Calu3 (cell line): Measurements from ENCODE around the gene DBP. TPM values are rescaled to one million over a fixed set of nuclear protein-coding genes. Genes with fewer than 3 reads are reported as not detected.

Experiments
- BruUV-seq: library from RNA; stranded (reverse); fragments of 400-500 nt; replicated peaks from 2 replicates; lab custom pipeline; 2021; lab: Mats Ljungman, UMichigan
- CTCF ChIA-PET: fragments of 300-600 bp; sonication (Branson Sonifier 250); formaldehyde crosslinking; loops from one replicate; lab custom pipeline; 2022; ENCODE audit warnings: antibody characterized with exemption; lab: Charles Lee
- DNase-seq: peaks from one replicate; pipeline ENCODE4 v3.0.0; 2022
- H3K27ac Mint-ChIP-seq: one replicate; pipeline ENCODE4 v1.8.0; 2022; ENCODE audit warnings: mixed read lengths; ENCODE audit not compliant: unreplicated experiment
- H3K27me3 Mint-ChIP-seq: one replicate; pipeline ENCODE4 v1.8.0; 2022; ENCODE audit warnings: mixed read lengths; ENCODE audit not compliant: unreplicated experiment
- H3K36me3 Mint-ChIP-seq: one replicate; pipeline ENCODE4 v1.8.0; 2022; ENCODE audit warnings: mild to moderate bottlenecking, moderate library complexity, mixed read lengths; ENCODE audit not compliant: insufficient read depth, unreplicated experiment
- H3K4me1 Mint-ChIP-seq: one replicate; pipeline ENCODE4 v1.8.0; 2022; ENCODE audit warnings: mild to moderate bottlenecking, low read depth, mixed read lengths; ENCODE audit not compliant: unreplicated experiment
- H3K4me3 Mint-ChIP-seq: one replicate; pipeline ENCODE4 v1.8.0; 2022; ENCODE audit warnings: mild to moderate bottlenecking, low read depth, moderate library complexity, mixed read lengths; ENCODE audit not compliant: unreplicated experiment
- H3K9me3 Mint-ChIP-seq: one replicate; pipeline ENCODE4 v1.8.0; 2022; ENCODE audit warnings: low read depth, mixed read lengths; ENCODE audit not compliant: unreplicated experiment
- CTCF ChIP-seq: fragments of 200-600 bp; IDR thresholded peaks from one replicate; pipeline ENCODE4 v1.8.0; 2022; ENCODE audit warnings: antibody characterized with exemption; ENCODE audit not compliant: unreplicated experiment
- intact Hi-C: fragments of 100-400 bp; cut with micrococcal nuclease; formaldehyde crosslinking; loops from one replicate; pipeline ENCODE4 v1.10.0; 2022; ENCODE audit not compliant: unreplicated experiment
- total RNA-seq: library from RNA; stranded (reverse); gene quantifications from 2 replicates; pipeline ENCODE4 v1.2.3, GENCODE V29; 2022

The DBP gene
- total RNA-seq, 1 experiment from 2014 or later = 4.3 TPM

DNA sequence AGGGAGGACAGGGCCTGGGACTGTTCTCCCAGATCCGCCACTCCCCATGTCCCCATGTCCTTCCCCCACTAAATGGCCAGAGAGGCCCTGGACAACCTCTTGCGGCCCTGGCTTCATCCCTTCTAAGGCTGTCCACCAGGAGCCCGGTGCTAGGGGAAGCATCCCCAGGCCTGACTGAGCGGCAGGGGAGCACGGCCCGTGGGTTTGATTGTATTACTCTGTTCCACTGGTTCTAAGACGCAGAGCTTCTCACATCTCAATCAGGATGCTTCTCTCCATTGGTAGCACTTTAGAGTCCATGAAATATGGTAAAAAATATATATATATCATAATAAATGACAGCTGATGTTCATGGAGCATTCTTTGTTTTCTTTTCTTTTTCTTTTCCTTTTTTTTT, 29.8 kb downstream of the DBP start:
- intact Hi-C loops = no loop called here
- Mint-ChIP-seq H3K9me3 (no peaks in the 10 kb centered on the region), H3K4me3 (no peak overlapping the region), H3K36me3 (peaks cover 6% of the 10 kb centered on the region), H3K4me1 (no peaks in the 10 kb centered on the region), H3K27ac (no peak overlapping the region), H3K27me3 (no peaks in the 10 kb centered on the region)
- DNase-seq = no peak
- no TSS peak for BruUV-seq
- CTCF ChIA-PET = no interaction called here
- no peak for TF ChIP-seq CTCF

DNA sequence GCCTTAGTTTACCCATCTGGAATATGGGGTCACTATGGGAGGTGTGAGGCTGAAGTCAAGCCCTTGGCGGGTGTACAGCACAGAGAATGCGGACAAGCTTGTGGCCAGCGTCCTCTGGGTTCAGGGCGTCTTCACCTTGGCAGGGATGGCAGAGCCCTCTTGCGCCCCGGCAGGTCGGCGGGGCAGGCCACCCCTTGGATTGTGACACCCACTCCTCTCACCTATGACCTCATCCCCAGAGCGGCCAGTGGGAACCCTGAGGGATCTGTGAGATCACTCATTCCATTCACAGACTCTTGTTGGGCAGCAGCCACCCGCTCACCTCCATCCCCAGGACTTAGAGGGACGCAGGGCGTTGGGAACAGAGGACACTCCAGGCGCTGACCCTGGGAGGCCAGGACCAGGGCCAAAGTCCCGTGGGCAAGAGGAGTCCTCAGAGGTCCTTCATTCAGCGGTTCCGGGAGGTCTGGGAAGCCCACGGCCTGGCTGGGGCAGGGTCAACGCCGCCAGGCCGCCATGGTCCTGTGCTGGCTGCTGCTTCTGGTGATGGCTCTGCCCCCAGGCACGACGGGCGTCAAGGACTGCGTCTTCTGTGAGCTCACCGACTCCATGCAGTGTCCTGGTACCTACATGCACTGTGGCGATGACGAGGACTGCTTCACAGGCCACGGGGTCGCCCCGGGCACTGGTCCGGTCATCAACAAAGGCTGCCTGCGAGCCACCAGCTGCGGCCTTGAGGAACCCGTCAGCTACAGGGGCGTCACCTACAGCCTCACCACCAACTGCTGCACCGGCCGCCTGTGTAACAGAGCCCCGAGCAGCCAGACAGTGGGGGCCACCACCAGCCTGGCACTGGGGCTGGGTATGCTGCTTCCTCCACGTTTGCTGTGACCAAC, 30.5 kb downstream of the DBP start, which contains the start of gene SPACA4:
Gene SPACA4, plus strand, starts transcription at position 280 of the 896 bp plus-strand sequence. Its CDS starts 237 bp downstream, at position 517.
- H3K27me3 Mint-ChIP-seq = no peaks in the 10 kb centered on the region
- intact Hi-C loops = no loop called here
- no peaks in the 10 kb centered on the region for H3K9me3 Mint-ChIP-seq
- H3K36me3 Mint-ChIP-seq = peaks cover 10% of the 10 kb centered on the region
- no peak within 1 kb of the TSS for H3K27ac Mint-ChIP-seq
- no peak within 1 kb of the TSS for H3K4me3 Mint-ChIP-seq
- DNase-seq = no peak
- CTCF ChIA-PET = interaction anchor here (1.2 kb wide), 2 partner anchors 14 to 119 kb away, joined by 3 to 6 read pairs; no protein-coding TSS in a partner anchor
- no peak for TF ChIP-seq CTCF
- H3K4me1 Mint-ChIP-seq = no peaks in the 10 kb centered on the region
- no TSS peak for BruUV-seq

- H3K9me3 Mint-ChIP-seq = no peaks in the 10 kb centered on the region
- peaks cover 4% of the 10 kb centered on the region for H3K36me3 Mint-ChIP-seq
- CTCF ChIA-PET = no interaction called here
- no peak for TF ChIP-seq CTCF
- intact Hi-C loops = no loop called here
- no TSS peak for BruUV-seq
- no peak overlapping the region for H3K27ac Mint-ChIP-seq
- no peaks in the 10 kb centered on the region for H3K4me1 Mint-ChIP-seq
- peaks cover 18% of the 10 kb centered on the region for H3K27me3 Mint-ChIP-seq
- H3K4me3 Mint-ChIP-seq = no peak overlapping the region
- DNase-seq = no peak
These were observed 33.3 kb downstream of the DBP start for GRCh38 chr19:48603850-48604249.

- no peak for TF ChIP-seq CTCF
- BruUV-seq = no TSS peak
- peaks cover 22% of the 10 kb centered on the region for H3K27me3 Mint-ChIP-seq
- no peak for DNase-seq
- H3K4me3 Mint-ChIP-seq = no peak overlapping the region
- no peaks in the 10 kb centered on the region for H3K9me3 Mint-ChIP-seq
- H3K36me3 Mint-ChIP-seq = peaks cover 4% of the 10 kb centered on the region
- intact Hi-C loops = no loop called here
- H3K27ac Mint-ChIP-seq = no peak overlapping the region
- no peaks in the 10 kb centered on the region for H3K4me1 Mint-ChIP-seq
- CTCF ChIA-PET = interaction anchor here (0.8 to 1.2 kb wide), 2 partner anchors 19 to 31 kb away, joined by 7 read pairs; no protein-coding TSS in a partner anchor
These were observed 33.7 kb downstream of the DBP start for GRCh38 chr19:48603449-48603848.
